Astrocyte of the spinal cord (primary cell): ENCODE results near the gene ARHGEF10L.

Experiments used
- DNase-seq: peaks from one replicate; pipeline ENCODE4 v3.0.0; 2011; ENCODE audit warnings: low read depth, low spot score
- H3K4me3 ChIP-seq: 2 replicates; pipeline ENCODE4 v1.5.1; 2011; ENCODE audit warnings: low read depth, mild to moderate bottlenecking, low read length, moderate library complexity
- in situ Hi-C: cut with HindIII; loops from 2 replicates; pipeline ENCODE4 v1.10.0; 2017; ENCODE audit warnings: low sequenced_read_pairs
- TF ChIP-seq, protein P1 (sequence below): IDR thresholded peaks from 2 replicates; pipeline ENCODE4 v1.5.1; 2012; ENCODE audit warnings: low read depth, mild to moderate bottlenecking, low read length, inconsistent platforms

Gene ARHGEF10L

DNA sequence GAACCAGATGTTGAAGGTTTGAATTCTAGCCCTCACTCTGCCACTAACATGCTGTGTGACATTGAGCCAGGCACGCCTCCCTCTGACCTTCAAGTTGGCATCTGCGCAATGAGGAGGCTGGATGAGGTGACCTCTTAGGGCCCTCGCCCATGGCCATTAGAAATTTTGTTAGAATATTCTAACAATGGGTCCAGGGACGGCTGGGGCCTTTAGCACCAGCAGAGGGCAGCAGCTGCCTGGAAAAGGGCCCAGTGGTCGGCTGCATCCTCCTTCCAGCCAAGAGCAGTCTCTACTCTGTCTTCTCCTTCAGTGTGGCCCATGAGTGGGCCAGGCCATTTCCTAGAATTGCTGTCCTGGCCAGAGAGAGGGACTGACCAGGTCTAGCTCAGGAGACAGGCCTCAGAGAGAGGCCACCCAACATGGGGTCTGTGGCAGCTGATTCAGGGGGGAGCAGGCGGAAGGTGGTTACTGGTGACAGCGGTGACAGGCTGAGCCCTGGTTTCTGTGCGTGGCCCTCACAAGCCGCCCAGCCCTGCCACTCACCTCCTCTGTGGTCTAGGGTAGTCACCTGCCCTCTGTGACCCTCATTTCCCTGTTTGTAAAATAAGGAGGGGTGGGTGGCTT is 114.3 kb downstream of the ARHGEF10L start:
- in situ Hi-C loops, result no loop called here
- DNase-seq, result peak; percentile 51
- TF ChIP-seq, protein P1, sequence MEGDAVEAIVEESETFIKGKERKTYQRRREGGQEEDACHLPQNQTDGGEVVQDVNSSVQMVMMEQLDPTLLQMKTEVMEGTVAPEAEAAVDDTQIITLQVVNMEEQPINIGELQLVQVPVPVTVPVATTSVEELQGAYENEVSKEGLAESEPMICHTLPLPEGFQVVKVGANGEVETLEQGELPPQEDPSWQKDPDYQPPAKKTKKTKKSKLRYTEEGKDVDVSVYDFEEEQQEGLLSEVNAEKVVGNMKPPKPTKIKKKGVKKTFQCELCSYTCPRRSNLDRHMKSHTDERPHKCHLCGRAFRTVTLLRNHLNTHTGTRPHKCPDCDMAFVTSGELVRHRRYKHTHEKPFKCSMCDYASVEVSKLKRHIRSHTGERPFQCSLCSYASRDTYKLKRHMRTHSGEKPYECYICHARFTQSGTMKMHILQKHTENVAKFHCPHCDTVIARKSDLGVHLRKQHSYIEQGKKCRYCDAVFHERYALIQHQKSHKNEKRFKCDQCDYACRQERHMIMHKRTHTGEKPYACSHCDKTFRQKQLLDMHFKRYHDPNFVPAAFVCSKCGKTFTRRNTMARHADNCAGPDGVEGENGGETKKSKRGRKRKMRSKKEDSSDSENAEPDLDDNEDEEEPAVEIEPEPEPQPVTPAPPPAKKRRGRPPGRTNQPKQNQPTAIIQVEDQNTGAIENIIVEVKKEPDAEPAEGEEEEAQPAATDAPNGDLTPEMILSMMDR, result peak; percentile 93
- H3K4me3 ChIP-seq, result no peak overlapping the region

DNA sequence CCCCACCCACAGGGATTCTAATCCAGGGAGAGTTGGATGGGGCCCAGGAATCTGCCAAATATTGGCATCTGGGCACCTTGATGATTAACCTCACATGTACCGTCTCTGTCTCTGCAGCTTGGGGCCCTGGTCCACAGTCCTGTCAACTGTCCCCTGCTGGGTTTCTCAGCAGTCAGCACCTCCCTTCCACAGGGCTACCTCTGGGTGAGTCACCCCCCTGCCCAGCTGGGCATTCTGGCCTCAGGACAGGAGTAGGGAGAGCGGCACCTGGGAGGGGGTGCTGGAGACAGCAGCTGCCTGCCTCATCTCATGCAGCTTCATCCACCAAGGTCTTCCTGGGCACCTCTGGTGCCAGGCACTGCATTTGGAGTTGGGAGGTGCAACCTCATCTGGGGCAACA is 115.0 kb downstream of the ARHGEF10L start:
- in situ Hi-C loops, result no loop called here
- DNase-seq, result no peak
- TF ChIP-seq, protein P1, result no peak

DNA sequence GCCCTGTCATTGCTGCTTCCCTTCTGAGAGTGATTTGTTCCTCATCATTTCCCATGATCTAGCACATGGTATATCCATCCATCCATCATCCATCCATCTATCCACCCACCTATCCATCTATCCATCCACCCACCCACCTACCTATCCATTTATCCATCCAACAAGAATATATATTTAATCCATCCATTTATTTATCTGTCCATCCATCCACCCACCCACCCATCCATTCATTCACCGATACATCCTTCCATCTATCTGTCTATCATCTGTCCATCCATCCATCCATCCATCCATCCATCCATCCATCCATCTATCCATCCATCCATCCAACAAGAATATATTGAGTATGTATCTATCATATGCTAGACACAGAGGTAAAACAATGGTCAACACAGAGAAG is 115.7 kb downstream of the ARHGEF10L start:
- no peak overlapping the region for H3K4me3 ChIP-seq
- TF ChIP-seq, protein P1, result no peak
- in situ Hi-C loops, result no loop called here
- DNase-seq, result no peak

More for the DNA sequence above, 115.0 kb downstream of the ARHGEF10L start:
- H3K4me3 ChIP-seq, result no peak overlapping the region

DNA sequence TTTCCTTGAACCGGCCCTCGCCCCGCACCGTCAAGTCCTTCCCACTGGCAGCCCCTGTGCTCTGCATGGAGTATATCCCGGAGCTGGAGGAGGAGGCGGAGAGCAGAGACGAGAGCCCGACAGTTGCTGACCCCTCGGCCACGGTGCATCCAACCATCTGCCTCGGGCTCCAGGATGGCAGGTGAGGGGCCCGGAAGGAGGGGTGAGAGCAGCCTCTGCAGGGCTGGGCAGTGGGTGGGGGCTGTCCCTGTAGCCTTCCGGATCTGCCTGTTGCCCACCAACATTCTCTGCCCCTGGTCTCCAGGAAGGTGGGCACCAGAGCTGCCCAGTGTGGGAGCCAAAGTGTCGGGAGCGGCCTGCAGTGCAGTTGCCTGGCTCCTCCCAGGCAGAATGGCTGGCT is 116.4 kb downstream of the ARHGEF10L start:
- TF ChIP-seq, protein P1, result no peak
- no peak overlapping the region for H3K4me3 ChIP-seq
- in situ Hi-C loops, result no loop called here
- no peak for DNase-seq

DNA sequence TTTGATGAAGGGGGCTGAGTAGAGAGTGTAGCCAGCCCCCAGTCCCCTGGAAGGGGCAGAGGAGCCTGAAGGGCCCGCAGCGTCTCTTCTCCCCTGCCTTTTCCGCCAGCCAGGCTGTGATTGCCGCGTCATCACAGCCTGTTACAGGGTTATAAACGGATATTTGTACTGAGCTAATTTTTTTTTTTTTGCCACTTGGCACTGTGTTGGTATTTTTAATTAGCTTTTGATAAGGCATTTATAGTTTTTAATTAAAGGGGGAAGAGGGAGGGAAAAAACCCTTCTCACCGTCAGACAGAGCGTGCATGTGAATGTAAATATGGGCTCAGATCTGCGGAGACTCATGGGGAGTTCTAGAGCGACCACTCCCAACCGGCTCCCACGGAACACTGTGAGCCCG is 117.9 kb downstream of the ARHGEF10L start:
- DNase-seq, result no peak

DNA sequence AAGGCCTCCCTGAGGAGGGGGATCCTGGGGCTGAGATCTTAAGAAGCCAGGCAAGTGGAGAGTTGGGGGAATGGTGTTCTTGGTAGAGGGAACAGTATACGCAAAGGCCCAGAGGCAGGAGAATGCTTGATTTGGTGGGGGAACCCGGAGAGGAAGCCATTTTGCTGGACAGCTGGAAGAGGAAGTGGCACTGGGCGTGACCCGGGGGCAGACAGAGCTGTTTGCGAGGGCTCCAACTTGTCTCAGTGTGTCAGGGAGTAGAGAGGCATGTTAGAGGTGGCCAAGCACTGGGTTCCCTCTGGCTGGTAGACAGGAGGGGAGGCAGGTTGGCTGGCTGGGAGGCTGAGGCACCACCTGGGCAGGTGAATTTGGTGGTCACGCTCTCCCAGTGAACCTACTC is 119.3 kb downstream of the ARHGEF10L start:
- no peak for DNase-seq
- TF ChIP-seq, protein P1, result no peak
- in situ Hi-C loops, result no loop called here
- H3K4me3 ChIP-seq, result no peak overlapping the region

More for the DNA sequence above, 117.9 kb downstream of the ARHGEF10L start:
- no peak overlapping the region for H3K4me3 ChIP-seq
- TF ChIP-seq, protein P1, result no peak
- in situ Hi-C loops, result no loop called here
